Calu3 (cell line): Measurements from ENCODE around the gene RNF183. TPM values are rescaled to one million over a fixed set of nuclear protein-coding genes. Genes with fewer than 3 reads are reported as not detected.

Experiments
- BruUV-seq: library from RNA; stranded (reverse); fragments of 400-500 nt; replicated peaks from 2 replicates; lab custom pipeline; 2021; lab: Mats Ljungman, UMichigan
- CTCF ChIA-PET: fragments of 300-600 bp; sonication (Branson Sonifier 250); formaldehyde crosslinking; loops from one replicate; lab custom pipeline; 2022; ENCODE audit warnings: antibody characterized with exemption; lab: Charles Lee
- DNase-seq: peaks from one replicate; pipeline ENCODE4 v3.0.0; 2022
- H3K27ac Mint-ChIP-seq: one replicate; pipeline ENCODE4 v1.8.0; 2022; ENCODE audit warnings: mixed read lengths; ENCODE audit not compliant: unreplicated experiment
- H3K27me3 Mint-ChIP-seq: one replicate; pipeline ENCODE4 v1.8.0; 2022; ENCODE audit warnings: mixed read lengths; ENCODE audit not compliant: unreplicated experiment
- H3K36me3 Mint-ChIP-seq: one replicate; pipeline ENCODE4 v1.8.0; 2022; ENCODE audit warnings: mild to moderate bottlenecking, moderate library complexity, mixed read lengths; ENCODE audit not compliant: insufficient read depth, unreplicated experiment
- H3K4me1 Mint-ChIP-seq: one replicate; pipeline ENCODE4 v1.8.0; 2022; ENCODE audit warnings: mild to moderate bottlenecking, low read depth, mixed read lengths; ENCODE audit not compliant: unreplicated experiment
- H3K4me3 Mint-ChIP-seq: one replicate; pipeline ENCODE4 v1.8.0; 2022; ENCODE audit warnings: mild to moderate bottlenecking, low read depth, moderate library complexity, mixed read lengths; ENCODE audit not compliant: unreplicated experiment
- H3K9me3 Mint-ChIP-seq: one replicate; pipeline ENCODE4 v1.8.0; 2022; ENCODE audit warnings: low read depth, mixed read lengths; ENCODE audit not compliant: unreplicated experiment
- CTCF ChIP-seq: fragments of 200-600 bp; IDR thresholded peaks from one replicate; pipeline ENCODE4 v1.8.0; 2022; ENCODE audit warnings: antibody characterized with exemption; ENCODE audit not compliant: unreplicated experiment
- intact Hi-C: fragments of 100-400 bp; cut with micrococcal nuclease; formaldehyde crosslinking; loops from one replicate; pipeline ENCODE4 v1.10.0; 2022; ENCODE audit not compliant: unreplicated experiment
- total RNA-seq: library from RNA; stranded (reverse); gene quantifications from 2 replicates; pipeline ENCODE4 v1.2.3, GENCODE V29; 2022

The RNF183 gene
- total RNA-seq, 1 experiment from 2014 or later, result 1.5 TPM

DNA sequence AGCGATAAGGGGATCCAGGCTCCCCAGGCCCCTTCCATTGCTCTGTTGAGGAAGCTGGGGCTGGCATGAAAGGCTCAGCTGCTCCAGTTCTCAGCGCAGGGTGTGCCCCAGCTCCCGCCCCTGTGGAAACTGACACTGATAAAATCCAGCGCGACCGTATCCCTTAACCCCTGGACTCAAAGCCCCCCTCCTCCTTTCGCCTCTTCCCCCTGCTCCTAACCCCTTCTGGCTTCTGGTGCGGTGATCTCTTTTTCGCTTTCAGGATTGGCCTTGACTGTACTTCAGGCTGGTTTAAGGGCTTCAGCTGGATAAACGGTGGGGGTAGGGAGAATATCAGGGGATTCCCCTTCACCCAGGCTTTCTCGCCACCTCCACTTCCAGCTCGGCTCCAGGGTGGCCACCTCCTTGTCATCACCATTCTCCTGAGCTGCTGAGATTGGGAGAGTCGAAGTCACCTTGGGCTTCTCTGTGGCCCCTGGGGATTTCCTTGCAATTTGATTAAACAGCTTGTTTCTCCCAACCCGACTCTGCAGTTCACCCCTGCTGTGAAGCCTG, 47.0 kb upstream of the RNF183 start:
- intact Hi-C loops, result no loop called here
- Mint-ChIP-seq H3K27me3 (no peaks in the 10 kb centered on the region), H3K4me1 (peaks cover 29% of the 10 kb centered on the region), H3K9me3 (no peaks in the 10 kb centered on the region), H3K4me3 (peak overlapping the region; percentile 67), H3K36me3 (peaks cover 12% of the 10 kb centered on the region), H3K27ac (peak overlapping the region; percentile 16)
- BruUV-seq, result no TSS peak
- no peak for DNase-seq
- CTCF ChIA-PET, result no interaction called here
- TF ChIP-seq CTCF, result no peak

DNA sequence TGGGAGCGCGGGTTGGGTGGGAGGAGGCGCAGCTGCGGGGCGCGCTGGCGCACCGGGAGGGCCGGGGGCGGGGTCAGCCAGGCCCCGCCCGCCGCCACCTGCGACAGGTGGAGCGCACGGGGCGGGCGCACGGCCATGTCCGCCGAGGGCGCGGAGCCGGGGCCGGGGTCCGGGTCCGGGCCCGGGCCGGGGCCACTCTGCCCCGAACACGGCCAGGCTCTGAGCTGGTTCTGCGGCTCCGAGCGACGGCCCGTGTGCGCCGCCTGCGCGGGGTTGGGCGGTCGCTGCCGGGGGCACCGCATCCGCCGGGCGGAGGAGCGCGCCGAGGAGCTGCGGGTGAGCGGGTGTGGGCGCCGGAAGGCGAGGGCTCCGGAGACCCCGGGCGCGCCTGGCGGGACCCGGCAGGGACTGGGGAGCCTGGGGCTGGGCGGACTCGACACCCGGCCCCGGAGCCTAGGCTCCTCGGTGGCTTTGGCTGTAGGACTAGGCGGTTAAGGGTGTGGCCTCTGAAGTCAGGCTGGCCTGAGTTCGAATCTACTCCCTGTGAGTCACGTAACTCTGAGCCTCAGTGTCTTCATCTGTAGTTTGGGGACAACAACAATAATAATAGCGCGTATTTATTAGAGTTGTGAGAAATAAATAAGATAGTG, 46.4 kb upstream of the RNF183 start, which contains the start of gene BSPRY:
Gene BSPRY (plus strand): TSS at position 97 of the 650 bp plus-strand sequence. CDS start 39 bp downstream, at position 136.
- no peaks in the 10 kb centered on the region for H3K27me3 Mint-ChIP-seq
- peak within 1 kb of the TSS; percentile 67 for H3K4me3 Mint-ChIP-seq
- CTCF ChIA-PET, result no interaction called here
- peaks cover 31% of the 10 kb centered on the region for H3K4me1 Mint-ChIP-seq
- peak; percentile 57 for DNase-seq
- no peak for TF ChIP-seq CTCF
- no TSS peak for BruUV-seq
- peak within 1 kb of the TSS; percentile 16 for H3K27ac Mint-ChIP-seq
- H3K36me3 Mint-ChIP-seq, result peaks cover 12% of the 10 kb centered on the region
- intact Hi-C loops, result no loop called here
- H3K9me3 Mint-ChIP-seq, result no peaks in the 10 kb centered on the region

DNA sequence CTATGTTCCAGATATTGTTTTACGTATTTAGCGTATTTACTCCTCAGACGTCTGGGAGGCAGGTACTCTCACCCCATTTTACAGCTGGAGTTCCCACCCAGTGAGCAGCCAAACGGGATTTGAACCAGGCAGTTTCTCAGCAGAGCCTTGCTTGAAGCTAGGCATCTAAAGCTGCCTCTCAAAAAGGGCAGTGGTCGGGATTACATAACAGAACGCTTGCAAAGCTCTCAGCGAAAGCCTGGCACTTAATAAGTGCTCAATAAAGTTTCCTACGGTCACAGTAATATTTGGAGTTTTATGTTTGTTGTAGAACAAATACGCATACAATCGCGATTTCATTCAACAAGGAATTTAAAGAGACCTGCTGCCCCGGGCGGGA, 45.9 kb upstream of the RNF183 start:
- Mint-ChIP-seq H3K4me3 (peak overlapping the region; percentile 67), H3K36me3 (peaks cover 12% of the 10 kb centered on the region), H3K27me3 (no peaks in the 10 kb centered on the region), H3K9me3 (no peaks in the 10 kb centered on the region), H3K4me1 (peaks cover 31% of the 10 kb centered on the region), H3K27ac (no peak overlapping the region)
- no peak for TF ChIP-seq CTCF
- DNase-seq, result no peak
- CTCF ChIA-PET, result no interaction called here
- no TSS peak for BruUV-seq
- intact Hi-C loops, result no loop called here

DNA sequence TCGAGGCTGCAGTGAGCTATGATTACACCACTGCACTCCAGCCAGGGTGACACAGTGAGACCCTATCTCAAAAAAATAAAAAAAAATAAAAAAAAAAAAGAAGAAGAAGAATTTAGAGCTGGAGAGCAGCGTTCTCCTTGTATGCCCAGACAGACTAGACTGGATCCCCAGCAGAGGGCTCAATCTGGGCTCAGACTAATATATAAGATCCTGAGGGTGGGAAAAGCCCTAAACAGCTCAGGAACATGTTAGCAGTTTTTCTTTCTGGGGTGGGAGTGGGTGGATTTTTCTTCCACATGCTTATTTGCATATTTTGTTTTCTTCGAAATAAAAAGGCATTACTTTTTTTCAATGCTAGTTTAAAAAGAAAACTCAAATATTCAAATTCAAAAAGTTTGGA, 45.3 kb upstream of the RNF183 start:
- no peak for DNase-seq
- intact Hi-C loops, result no loop called here
- H3K4me1 Mint-ChIP-seq, result peaks cover 38% of the 10 kb centered on the region
- H3K36me3 Mint-ChIP-seq, result peaks cover 12% of the 10 kb centered on the region
- no peaks in the 10 kb centered on the region for H3K27me3 Mint-ChIP-seq
- BruUV-seq, result no TSS peak
- CTCF ChIA-PET, result interaction anchor here (0.5 kb wide), 1 partner anchor 92 kb away, joined by 4 read pairs; no protein-coding TSS in a partner anchor
- no peaks in the 10 kb centered on the region for H3K9me3 Mint-ChIP-seq
- H3K4me3 Mint-ChIP-seq, result no peak overlapping the region
- no peak for TF ChIP-seq CTCF
- no peak overlapping the region for H3K27ac Mint-ChIP-seq
